Measurements from ENCODE around the gene DR1. TPM values are rescaled to one million over a fixed set of nuclear protein-coding genes. Genes with fewer than 3 reads are reported as not detected.
"Not testable (repeated sequence)": the region's sequence is repeated elsewhere in the genome, so short reads cannot be mapped to it uniquely, and the experiment has no call there.

Gene DR1
- total RNA-seq, 1 experiment from 2014 or later = 106 TPM

DNA sequence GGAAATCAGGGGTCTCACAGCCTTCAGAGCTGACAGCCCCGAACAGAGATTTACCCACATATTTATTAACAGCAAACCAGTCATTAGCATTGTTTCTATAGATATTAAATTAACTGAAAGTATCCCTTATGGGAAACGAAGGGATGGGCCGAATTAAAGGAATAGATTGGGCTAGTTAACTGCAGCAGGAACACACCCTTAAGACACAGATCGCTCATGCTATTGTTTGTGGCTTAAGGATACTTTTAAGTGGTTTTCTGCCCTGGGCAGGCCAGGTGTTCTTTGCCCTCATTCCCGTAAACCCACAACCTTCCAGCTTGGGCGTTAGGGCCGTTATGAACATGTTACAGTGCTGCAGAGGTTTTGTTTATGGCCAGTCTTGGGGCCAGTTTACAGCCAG, 40.6 kb downstream of the DR1 start:
- H3K36me3 ChIP-seq (replicated peaks; ENCODE audit: control insufficient read depth, insufficient read depth, low read length); H3K4me3 ChIP-seq (ENCODE audit: insufficient read depth, low read depth, low read length); H3K27me3 ChIP-seq (ENCODE audit: control insufficient read depth, insufficient read depth, low read length); DNase-seq: not testable (repeated sequence)

DNA sequence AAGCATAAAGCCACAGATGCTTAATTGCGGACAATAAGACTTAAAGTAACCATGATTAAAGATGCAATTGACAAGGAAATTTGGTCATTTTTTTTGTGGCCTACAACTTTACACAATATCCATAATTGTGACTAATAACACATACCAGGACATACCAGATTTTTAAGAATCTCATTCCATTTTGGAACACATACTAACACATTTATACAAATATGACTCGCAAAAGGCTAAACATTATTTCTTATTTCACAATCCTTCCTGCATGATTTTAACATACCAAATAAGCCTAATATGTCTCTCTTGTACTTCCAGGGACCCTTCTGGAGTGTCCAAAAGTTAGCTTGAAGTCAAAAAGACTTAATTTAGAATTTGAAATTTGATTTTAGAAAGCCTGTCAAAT, 48.8 kb downstream of the DR1 start:
- no peak for DNase-seq
- Histone ChIP-seq H3K4me3 (ENCODE audit: insufficient read depth, low read depth, low read length) (no peak overlapping the region), H3K36me3 (replicated peaks; ENCODE audit: control insufficient read depth, insufficient read depth, low read length) (no peaks in the 10 kb centered on the region), H3K27me3 (ENCODE audit: control insufficient read depth, insufficient read depth, low read length) (no peaks in the 10 kb centered on the region)

- no peak for DNase-seq
- no peaks in the 10 kb centered on the region for H3K36me3 ChIP-seq (replicated peaks; ENCODE audit: control insufficient read depth, insufficient read depth, low read length)
- H3K4me3 ChIP-seq (ENCODE audit: insufficient read depth, low read depth, low read length) = no peak overlapping the region
- H3K27me3 ChIP-seq (ENCODE audit: control insufficient read depth, insufficient read depth, low read length) = no peaks in the 10 kb centered on the region
Measured at GRCh38 chr1:93395195-93395594, 49.5 kb downstream of the DR1 start.

DNA sequence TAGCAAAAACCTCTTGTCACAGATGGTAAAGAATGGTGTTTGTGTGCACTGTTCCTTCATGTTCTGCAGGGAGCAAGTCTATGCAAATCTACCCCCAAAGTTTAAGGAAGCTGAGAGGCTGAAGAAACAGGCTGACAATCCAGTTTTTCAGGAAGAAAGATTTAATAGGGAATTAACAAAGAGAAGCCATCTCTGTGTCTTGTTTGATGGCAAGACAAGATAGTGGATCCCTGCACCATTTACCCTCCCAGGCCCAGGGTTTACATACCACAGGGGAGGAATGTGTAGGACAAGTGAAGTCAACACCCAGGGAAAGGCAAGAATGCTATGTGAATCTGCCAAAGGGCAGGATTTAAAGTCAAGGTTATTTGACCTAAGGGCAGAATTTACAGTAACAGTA, 54.1 kb downstream of the DR1 start:
- no peak overlapping the region for H3K4me3 ChIP-seq (ENCODE audit: insufficient read depth, low read depth, low read length)
- H3K27me3 ChIP-seq (ENCODE audit: control insufficient read depth, insufficient read depth, low read length) = no peaks in the 10 kb centered on the region
- no peaks in the 10 kb centered on the region for H3K36me3 ChIP-seq (replicated peaks; ENCODE audit: control insufficient read depth, insufficient read depth, low read length)
- DNase-seq = peak; percentile 16

GRCh38 chr1:93408203-93408602, 62.5 kb downstream of the DR1 start:
- no peak for DNase-seq
- Histone ChIP-seq H3K36me3 (replicated peaks; ENCODE audit: control insufficient read depth, insufficient read depth, low read length) (no peaks in the 10 kb centered on the region), H3K4me3 (ENCODE audit: insufficient read depth, low read depth, low read length) (no peak overlapping the region), H3K27me3 (ENCODE audit: control insufficient read depth, insufficient read depth, low read length) (no peaks in the 10 kb centered on the region)

- Histone ChIP-seq H3K36me3 (replicated peaks; ENCODE audit: control insufficient read depth, insufficient read depth, low read length) (no peaks in the 10 kb centered on the region), H3K4me3 (ENCODE audit: insufficient read depth, low read depth, low read length) (no peak overlapping the region), H3K27me3 (ENCODE audit: control insufficient read depth, insufficient read depth, low read length) (no peaks in the 10 kb centered on the region)
- peak; percentile 26 for DNase-seq
Measured at GRCh38 chr1:93411000-93411399, 65.3 kb downstream of the DR1 start.

DNA sequence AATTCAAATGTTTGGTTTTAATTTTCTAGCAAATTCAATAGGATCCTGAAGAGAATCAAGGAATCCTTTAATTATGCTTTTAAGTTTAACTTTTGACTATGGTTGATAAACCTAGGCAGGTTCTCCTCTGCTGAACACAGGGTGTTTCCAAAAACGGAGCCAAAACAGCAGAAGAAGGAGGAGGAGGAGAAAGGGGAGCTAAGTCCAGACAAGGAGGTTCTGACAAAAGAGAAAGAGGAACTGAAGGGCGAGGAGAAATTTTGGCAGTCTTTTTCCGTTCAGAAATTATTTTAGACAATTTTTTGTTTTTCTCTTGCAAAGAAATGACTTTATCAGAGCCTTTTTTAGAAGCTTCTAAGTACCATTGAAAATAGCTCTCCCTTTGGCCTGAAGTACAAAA, 69.0 kb downstream of the DR1 start:
- Histone ChIP-seq H3K4me3 (ENCODE audit: insufficient read depth, low read depth, low read length) (no peak overlapping the region), H3K36me3 (replicated peaks; ENCODE audit: control insufficient read depth, insufficient read depth, low read length) (no peaks in the 10 kb centered on the region), H3K27me3 (ENCODE audit: control insufficient read depth, insufficient read depth, low read length) (no peaks in the 10 kb centered on the region)
- no peak for DNase-seq

GRCh38 chr1:93415296-93415695, 69.6 kb downstream of the DR1 start:
- no peaks in the 10 kb centered on the region for H3K36me3 ChIP-seq (replicated peaks; ENCODE audit: control insufficient read depth, insufficient read depth, low read length)
- DNase-seq = no peak
- H3K27me3 ChIP-seq (ENCODE audit: control insufficient read depth, insufficient read depth, low read length) = no peaks in the 10 kb centered on the region
- no peak overlapping the region for H3K4me3 ChIP-seq (ENCODE audit: insufficient read depth, low read depth, low read length)

DNA sequence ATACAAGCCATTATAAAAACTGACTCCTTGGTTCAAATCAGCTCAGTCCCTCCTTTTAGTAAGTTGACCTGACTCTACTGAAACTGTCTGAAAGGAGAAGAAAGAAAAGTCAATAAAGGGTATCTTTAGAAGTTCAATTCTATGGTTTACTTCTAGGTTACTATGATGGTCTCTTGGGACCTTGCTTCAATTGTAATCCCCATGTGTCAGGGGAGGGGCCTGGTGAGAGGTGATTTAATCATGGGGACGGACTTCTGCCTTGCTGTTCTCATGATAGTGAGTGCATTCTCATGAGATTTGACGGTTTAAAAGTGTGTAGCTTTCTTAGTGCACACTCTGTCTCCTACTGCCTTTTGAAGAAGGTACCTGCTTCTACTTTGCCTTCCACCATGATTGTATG, 70.5 kb downstream of the DR1 start:
- no peaks in the 10 kb centered on the region for H3K27me3 ChIP-seq (ENCODE audit: control insufficient read depth, insufficient read depth, low read length)
- no peak overlapping the region for H3K4me3 ChIP-seq (ENCODE audit: insufficient read depth, low read depth, low read length)
- no peak for DNase-seq
- no peaks in the 10 kb centered on the region for H3K36me3 ChIP-seq (replicated peaks; ENCODE audit: control insufficient read depth, insufficient read depth, low read length)

Other genes starting within 250 kb of the DR1 start
- 66.4 and 72.5 TPM in 2 replicates for gene TMED5, start 165.5 kb upstream of the DR1 start, total RNA-seq (2014; rRNA removed; shearing (Covaris generic))
- gene CCDC18, start 165.2 kb upstream of the DR1 start, total RNA-seq (2014; rRNA removed; shearing (Covaris generic)) = 10.5 and 23.0 TPM in 2 replicates
- 92.2 and 129 TPM in 2 replicates for gene FNBP1L, start 102.2 kb downstream of the DR1 start, total RNA-seq (2014; rRNA removed; shearing (Covaris generic))

Data from H7 (cell line).